Body of pancreas (tissue), 4 donors: ENCODE results near the gene MARK1.

Experiments used
- CTCF ChIP-seq, 7 experiments: fragments of 450-650 bp in 4 of 7; fragments of 200-600 bp in 3 of 7; sonication (generic) in 3 of 7; IDR thresholded peaks; one replicate each; pipeline ENCODE4 v1.5.1; 2016 to 2019; ENCODE audit warnings: antibody characterized with exemption in 7 of 7
- POLR2A ChIP-seq, 3 donors: fragments of 450-650 bp; IDR thresholded peaks; one replicate each; pipeline ENCODE4 v1.6.1; 2016; ENCODE audit warnings: antibody characterized with exemption in 3 of 3, mild to moderate bottlenecking in 2 of 3

GRCh38 chr1:220572416-220572815, 44.5 kb downstream of the MARK1 start:
- no peak for TF ChIP-seq POLR2A (IDR thresholded peaks at IDR 0.05)
- TF ChIP-seq CTCF (IDR thresholded peaks at IDR 0.05), result no peak
